Naive B cell (primary cell): ENCODE results near the gene GAK. TPM values are rescaled to one million over a fixed set of nuclear protein-coding genes. Genes with fewer than 3 reads are reported as not detected.
"Not testable (repeated sequence)": the region's sequence is repeated elsewhere in the genome, so short reads cannot be mapped to it uniquely, and the experiment has no call there.

Experiments used
- ATAC-seq, 2 donors: fragments of 150-1000 bp; cut with Tn5 transposase; 2 replicates each; pipeline ENCODE4 v1.10.0; 2021; ENCODE audit warnings: low read depth in 2 of 2, mild to moderate bottlenecking in 2 of 2, moderate library complexity in 2 of 2
- DNase-seq: peaks from one replicate; pipeline ENCODE4 v3.0.0; 2022
- H3K27ac Mint-ChIP-seq, 6 donors: one replicate each; pipeline ENCODE4 v1.8.0; 2020 to 2022; ENCODE audit warnings: mild to moderate bottlenecking in 6 of 6, mixed read lengths in 6 of 6, moderate library complexity in 5 of 6, inconsistent platforms in 2 of 6
- H3K27me3 Mint-ChIP-seq, 3 donors: one replicate each; pipeline ENCODE4 v1.8.0; 2021 to 2022; ENCODE audit warnings: mixed read lengths in 3 of 3, mild to moderate bottlenecking in 1 of 3
- H3K36me3 Mint-ChIP-seq, 2 donors: one replicate each; pipeline ENCODE4 v1.8.0; 2020 to 2022; ENCODE audit warnings: mixed read lengths in 2 of 2, inconsistent platforms in 1 of 2, mild to moderate bottlenecking in 1 of 2
- H3K4me1 Mint-ChIP-seq, 3 donors: one replicate each; pipeline ENCODE4 v1.8.0; 2020 to 2022; ENCODE audit warnings: mixed read lengths in 3 of 3, inconsistent platforms in 1 of 3, mild to moderate bottlenecking in 1 of 3, moderate library complexity in 1 of 3
- H3K4me3 Mint-ChIP-seq, 8 donors: one replicate each; pipeline ENCODE4 v1.8.0; 2020 to 2022; ENCODE audit warnings: mild to moderate bottlenecking in 8 of 8, mixed read lengths in 8 of 8, moderate library complexity in 8 of 8, inconsistent platforms in 2 of 8
- H3K9me3 Mint-ChIP-seq, 7 donors: one replicate each; pipeline ENCODE4 v1.8.0; 2020 to 2022; ENCODE audit warnings: mixed read lengths in 7 of 7, mild to moderate bottlenecking in 5 of 7, inconsistent platforms in 2 of 7, moderate library complexity in 1 of 7
- polyA plus RNA-seq, 6 donors: library from polyadenylated mRNA; unstranded; fragments of 300-500 nt; fragmentation: Illumina TruSeq; gene quantifications; one replicate each; pipeline ENCODE4 v1.2.3, GENCODE V29; 2021; ENCODE audit warnings: low read depth in 6 of 6

GAK gene
- polyA plus RNA-seq, 6 donors from 2014 or later: 28.5 to 71.3 (median 48.1) TPM

DNA sequence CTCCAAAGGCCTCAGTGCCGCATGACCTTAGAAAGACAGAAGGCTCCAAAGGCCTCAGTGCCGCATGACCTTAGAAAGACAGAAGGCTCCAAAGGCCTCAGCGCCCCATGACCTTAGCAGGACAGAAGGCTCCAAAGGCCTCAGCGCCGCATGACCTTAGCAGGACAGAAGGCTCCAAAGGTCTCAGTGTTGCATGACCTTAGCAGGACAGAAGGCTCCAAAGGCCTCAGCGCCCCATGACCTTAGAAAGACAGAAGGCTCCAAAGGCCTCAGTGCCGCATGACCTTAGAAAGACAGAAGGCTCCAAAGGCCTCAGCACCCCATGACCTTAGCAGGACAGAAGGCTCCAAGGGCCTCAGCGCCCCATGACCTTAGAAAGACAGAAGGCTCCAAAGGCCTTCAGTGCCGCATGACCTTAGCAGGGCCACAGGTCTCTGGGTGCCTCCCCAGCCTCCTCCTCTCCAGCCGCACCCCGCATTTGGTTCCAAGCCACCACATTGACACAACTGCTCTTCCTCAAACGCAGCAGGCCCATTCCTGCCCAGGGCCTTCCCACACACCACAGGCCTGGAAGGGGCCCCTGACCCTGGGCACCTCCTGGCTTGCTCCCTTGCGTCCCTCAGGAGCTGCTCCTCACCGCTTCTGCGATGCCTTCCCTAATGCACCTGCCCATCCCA lies 13.0 kb downstream of the GAK start:
- not testable (repeated sequence) for H3K9me3 Mint-ChIP-seq, H3K27me3 Mint-ChIP-seq, H3K36me3 Mint-ChIP-seq, DNase-seq, ATAC-seq
- peaks cover 69 to 86% (median 84%) of the 10 kb centered on the region in 3 donors for H3K4me1 Mint-ChIP-seq
- peak overlapping the region in 4 of 6 donors; percentile 2 to 85 (median 54) for H3K27ac Mint-ChIP-seq
- peak overlapping the region in 3 of 8 donors; percentile 13 to 68 (median 29) for H3K4me3 Mint-ChIP-seq

DNA sequence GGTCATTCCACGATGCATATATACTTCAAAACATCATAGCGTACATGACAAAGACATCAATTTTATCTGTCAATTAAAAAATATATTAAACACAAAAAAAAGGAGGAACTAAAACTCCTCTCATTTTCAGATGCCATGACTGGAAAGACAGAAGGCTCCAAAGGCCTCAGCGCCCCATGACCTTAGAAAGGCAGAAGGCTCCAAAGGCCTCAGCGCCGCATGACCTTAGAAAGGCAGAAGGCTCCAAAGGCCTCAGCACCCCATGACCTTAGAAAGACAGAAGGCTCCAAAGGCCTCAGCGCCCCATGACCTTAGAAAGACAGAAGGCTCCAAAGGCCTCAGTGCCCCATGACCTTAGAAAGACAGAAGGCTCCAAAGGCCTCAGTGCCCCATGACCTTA lies 13.5 kb downstream of the GAK start:
- H3K9me3 Mint-ChIP-seq, DNase-seq, ATAC-seq, H3K27me3 Mint-ChIP-seq, H3K36me3 Mint-ChIP-seq: not testable (repeated sequence)
- peak overlapping the region in 1 of 8 donors; percentile 76 for H3K4me3 Mint-ChIP-seq
- H3K27ac Mint-ChIP-seq: peak overlapping the region in 2 of 6 donors; percentile 28 to 79
- H3K4me1 Mint-ChIP-seq: peaks cover 66 to 83% (median 83%) of the 10 kb centered on the region in 3 donors

DNA sequence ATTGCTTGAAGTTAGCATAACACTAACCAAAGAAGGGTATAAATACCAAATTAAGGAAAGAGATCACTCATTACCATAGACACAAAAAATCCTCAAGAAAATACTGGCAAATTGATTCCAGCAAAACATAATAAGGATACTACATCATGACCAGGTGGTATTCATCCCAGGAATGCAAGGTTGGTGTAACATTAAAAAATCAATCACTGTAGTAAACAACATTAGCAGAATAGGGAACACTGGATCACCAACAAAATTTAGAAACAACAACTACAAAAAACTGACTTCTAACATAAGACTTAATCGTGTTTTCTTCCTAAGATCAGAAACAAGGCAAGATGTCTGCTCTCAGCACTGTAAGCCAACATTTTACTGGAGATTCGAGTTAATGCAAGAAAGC lies 14.1 kb downstream of the GAK start:
- Mint-ChIP-seq H3K4me1 (peaks cover 62 to 80% (median 77%) of the 10 kb centered on the region in 3 donors), H3K9me3 (peaks cover 0 to 6% (median 2%) of the 10 kb centered on the region in 7 donors), H3K36me3 (no peaks in the 10 kb centered on the region), H3K27me3 (no peaks in the 10 kb centered on the region), H3K4me3 (peak overlapping the region in 1 of 8 donors; percentile 9), H3K27ac (peak overlapping the region in 4 of 6 donors; percentile 17 to 50 (median 24))
- no peak for ATAC-seq
- DNase-seq: no peak

DNA sequence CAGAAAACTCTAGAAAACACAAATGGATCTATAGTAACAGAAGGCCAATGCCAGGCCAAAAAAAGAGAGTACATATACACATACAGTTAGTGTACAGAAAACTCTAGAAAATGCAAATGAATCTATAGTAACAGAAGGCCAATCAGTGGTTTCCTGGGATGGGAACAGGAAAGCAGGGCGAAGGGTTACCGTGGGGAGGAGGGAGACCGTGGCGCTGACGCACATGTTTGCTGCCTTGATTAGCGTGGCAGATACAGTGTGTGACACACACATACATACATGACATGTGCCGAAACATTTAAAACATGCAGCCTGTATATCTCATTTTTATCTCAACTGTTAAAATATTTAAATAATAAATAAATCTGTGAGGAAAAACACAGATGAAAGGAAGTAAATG lies 14.7 kb downstream of the GAK start:
- Mint-ChIP-seq H3K4me1 (peaks cover 57 to 75% (median 72%) of the 10 kb centered on the region in 3 donors), H3K27me3 (no peaks in the 10 kb centered on the region), H3K27ac (no peak overlapping the region), H3K4me3 (no peak overlapping the region), H3K9me3 (peaks cover 0 to 4% (median under 1%) of the 10 kb centered on the region in 7 donors), H3K36me3 (no peaks in the 10 kb centered on the region)
- no peak for DNase-seq
- ATAC-seq: no peak

DNA sequence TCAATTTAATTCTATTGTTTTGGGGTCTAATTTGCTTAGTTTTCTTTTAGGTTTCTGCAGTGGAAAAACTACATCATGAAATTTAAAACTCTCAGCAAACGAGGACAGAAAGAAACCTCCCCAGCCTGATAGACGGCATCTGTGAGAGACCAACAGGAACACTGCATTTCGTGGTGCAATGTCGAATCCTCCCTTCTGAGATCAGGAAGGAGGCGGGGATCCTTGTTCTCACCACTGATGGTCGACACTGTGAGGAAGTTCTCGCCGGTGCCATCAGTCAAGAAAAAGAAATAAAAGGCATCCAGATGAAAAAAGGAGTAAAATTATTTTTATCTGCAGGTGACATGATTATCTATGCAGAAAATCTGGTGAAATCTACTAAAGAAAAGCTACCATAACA lies 16.5 kb downstream of the GAK start:
- Mint-ChIP-seq H3K4me1 (peaks cover 53 to 62% (median 61%) of the 10 kb centered on the region in 3 donors), H3K27ac (peak overlapping the region in 5 of 6 donors; percentile 5 to 81 (median 79)), H3K36me3 (peaks cover 0 to 7% of the 10 kb centered on the region in 2 donors), H3K9me3 (peaks cover 0 to 4% (median 0%) of the 10 kb centered on the region in 7 donors), H3K4me3 (peak overlapping the region; percentile 53 to 90 (median 80)), H3K27me3 (no peaks in the 10 kb centered on the region)
- peak; percentile 59 to 67 for ATAC-seq
- DNase-seq: no peak

DNA sequence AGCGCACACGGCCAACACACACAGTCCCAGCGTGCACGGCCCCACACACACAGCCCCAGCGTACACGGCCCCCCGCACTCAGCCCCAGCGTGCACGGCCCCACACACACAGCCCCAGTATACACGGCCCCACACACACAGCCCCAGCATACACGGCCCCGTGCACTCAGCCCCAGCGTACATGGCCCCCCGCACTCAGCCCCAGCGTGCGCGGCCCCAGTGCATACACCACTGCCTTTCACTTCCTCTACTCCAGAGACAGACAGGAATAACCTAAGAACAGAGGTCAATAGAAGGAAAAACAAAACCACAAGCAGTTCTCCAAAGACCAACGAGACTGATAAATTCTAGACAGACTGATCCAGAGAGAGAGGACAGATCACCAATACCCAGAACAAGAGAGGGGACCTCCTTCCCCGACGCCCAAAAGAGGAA lies 17.1 kb downstream of the GAK start:
- ATAC-seq (peak; percentile 87 to 92), DNase-seq (peak; percentile 30)
- Mint-ChIP-seq H3K36me3 (peaks cover 0 to 7% of the 10 kb centered on the region in 2 donors), H3K27me3 (no peaks in the 10 kb centered on the region), H3K4me1 (peaks cover 49 to 59% (median 58%) of the 10 kb centered on the region in 3 donors), H3K4me3 (peak overlapping the region; percentile 53 to 90 (median 80)), H3K27ac (peak overlapping the region in 5 of 6 donors; percentile 26 to 79 (median 69)), H3K9me3 (peaks cover 0 to 4% (median 0%) of the 10 kb centered on the region in 7 donors)

DNA sequence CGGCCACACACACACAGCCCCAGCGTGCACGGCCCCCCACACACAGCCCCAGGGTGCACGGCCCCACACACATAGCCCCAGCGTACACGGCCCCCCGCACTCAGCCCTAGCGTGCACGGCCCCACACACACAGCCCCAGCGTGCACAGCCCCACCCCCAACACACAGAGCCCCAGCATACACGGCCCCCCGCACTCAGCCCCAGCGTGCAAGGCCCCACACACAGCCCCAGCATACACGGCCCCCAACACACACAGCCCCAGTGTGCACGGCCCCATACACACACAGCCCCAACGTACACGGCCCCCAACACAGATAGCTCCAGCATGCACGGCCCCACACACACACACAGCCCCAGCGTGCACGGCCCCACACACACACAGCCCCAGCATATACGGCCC lies 17.6 kb downstream of the GAK start:
- DNase-seq (no peak), ATAC-seq (no peak)
- peaks cover 0 to 2% (median 0%) of the 10 kb centered on the region in 7 donors for H3K9me3 Mint-ChIP-seq
- peaks cover 0 to 7% of the 10 kb centered on the region in 2 donors for H3K36me3 Mint-ChIP-seq
- peak overlapping the region in 1 of 6 donors; percentile 54 for H3K27ac Mint-ChIP-seq
- H3K27me3 Mint-ChIP-seq: no peaks in the 10 kb centered on the region
- peak overlapping the region in 4 of 8 donors; percentile 54 to 89 (median 77) for H3K4me3 Mint-ChIP-seq
- peaks cover 45 to 54% (median 54%) of the 10 kb centered on the region in 3 donors for H3K4me1 Mint-ChIP-seq

DNA sequence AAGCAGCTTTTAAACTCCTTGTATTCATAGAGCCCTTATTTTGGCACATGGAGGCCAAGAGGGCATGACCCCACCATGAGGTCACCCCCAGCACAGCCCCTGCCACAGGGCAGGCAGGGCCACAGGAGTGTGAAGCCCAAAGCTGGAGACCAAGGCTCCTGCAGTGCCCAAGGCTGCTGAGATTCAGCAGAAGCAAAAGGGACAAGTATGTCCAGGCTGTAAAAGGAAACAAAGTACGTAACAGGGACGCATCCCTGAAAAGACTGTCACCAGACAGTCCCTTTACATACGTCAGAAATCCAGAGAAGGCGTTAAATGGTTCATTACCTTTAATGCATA lies 18.9 kb downstream of the GAK start:
- H3K27ac Mint-ChIP-seq: no peak overlapping the region
- no peak for ATAC-seq
- H3K4me3 Mint-ChIP-seq: peak overlapping the region in 1 of 8 donors; percentile 20
- peaks cover 0 to 2% (median 0%) of the 10 kb centered on the region in 7 donors for H3K9me3 Mint-ChIP-seq
- H3K4me1 Mint-ChIP-seq: peaks cover 39 to 45% (median 41%) of the 10 kb centered on the region in 3 donors
- DNase-seq: no peak
- peaks cover 0 to 7% of the 10 kb centered on the region in 2 donors for H3K36me3 Mint-ChIP-seq
- H3K27me3 Mint-ChIP-seq: no peaks in the 10 kb centered on the region

DNA sequence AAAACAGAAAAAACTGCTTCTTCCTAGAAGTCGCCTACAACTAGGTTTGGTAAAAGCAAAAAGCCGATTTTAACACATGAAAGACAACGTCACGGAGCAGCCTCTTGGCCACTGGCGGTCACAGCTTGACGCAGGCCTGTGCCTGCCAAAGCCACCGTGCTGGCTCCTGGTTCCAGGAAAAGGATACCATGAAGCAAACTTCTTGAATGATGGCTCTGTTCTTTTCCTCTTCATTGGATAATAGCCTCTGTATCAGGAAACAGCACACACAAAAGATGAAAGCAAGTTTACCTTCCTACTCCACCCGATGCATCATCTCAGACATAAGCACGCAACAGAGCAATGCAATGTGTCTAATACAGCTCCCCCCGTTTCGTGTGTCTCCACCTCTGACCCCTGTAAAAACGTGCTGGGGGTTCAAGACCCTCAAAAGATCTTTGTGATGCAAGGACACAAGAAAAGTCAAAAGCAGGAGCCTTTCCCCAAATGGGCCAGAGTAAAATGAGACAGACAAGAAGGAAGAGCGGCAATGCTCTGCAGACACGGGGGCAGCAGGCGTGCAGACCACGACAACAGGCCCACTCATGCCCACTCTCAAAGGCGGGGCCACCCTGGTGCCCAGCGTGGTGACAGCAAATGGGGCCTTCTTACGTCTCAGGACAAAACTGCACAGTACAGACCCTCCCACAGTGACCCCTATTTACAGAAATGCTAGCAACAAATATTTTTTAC lies 19.4 kb downstream of the GAK start:
- Mint-ChIP-seq H3K27ac (peak overlapping the region in 1 of 6 donors; percentile 86), H3K36me3 (peaks cover 0 to 7% of the 10 kb centered on the region in 2 donors), H3K4me1 (peaks cover 34 to 39% (median 37%) of the 10 kb centered on the region in 3 donors), H3K4me3 (peak overlapping the region in 1 of 8 donors; percentile 80), H3K27me3 (no peaks in the 10 kb centered on the region), H3K9me3 (no peaks in the 10 kb centered on the region)
- ATAC-seq (no peak), DNase-seq (no peak)

DNA sequence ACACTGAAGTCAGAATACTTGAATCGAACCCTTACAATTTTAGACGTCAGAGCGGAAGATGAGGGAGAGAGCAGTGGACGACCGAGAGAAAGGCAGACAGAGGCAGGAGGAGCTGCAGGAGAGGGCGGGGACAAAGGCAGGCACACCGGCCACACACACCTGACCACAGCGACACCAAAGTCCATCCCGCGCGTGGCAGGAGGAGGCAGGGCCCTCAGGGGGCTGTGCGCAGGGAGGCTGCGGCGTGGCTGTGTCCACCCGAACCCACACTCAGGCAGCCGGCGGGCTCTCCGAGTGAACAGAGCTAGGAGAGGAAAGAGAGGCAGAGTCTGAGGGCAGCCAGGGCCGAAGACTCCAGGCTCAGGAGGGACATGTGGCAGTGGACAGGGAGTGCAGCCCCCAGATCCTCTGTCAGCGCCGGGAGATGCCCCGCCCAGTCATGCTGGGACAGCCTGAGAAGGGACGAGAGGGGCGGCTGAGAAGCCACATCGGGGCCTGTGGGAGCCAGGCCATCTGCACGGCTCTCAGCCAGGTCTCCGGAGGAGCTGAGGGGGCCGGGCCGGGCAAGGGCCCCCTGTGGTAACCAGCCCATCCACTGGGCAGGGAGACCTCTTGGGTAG lies 20.1 kb downstream of the GAK start:
- Mint-ChIP-seq H3K9me3 (no peaks in the 10 kb centered on the region), H3K27ac (peak overlapping the region in 2 of 6 donors; percentile 76 to 90), H3K36me3 (peaks cover 0 to 7% of the 10 kb centered on the region in 2 donors), H3K4me3 (peak overlapping the region in 1 of 8 donors; percentile 80), H3K27me3 (no peaks in the 10 kb centered on the region), H3K4me1 (peaks cover 28 to 34% (median 30%) of the 10 kb centered on the region in 3 donors)
- DNase-seq (no peak), ATAC-seq (no peak)

DNA sequence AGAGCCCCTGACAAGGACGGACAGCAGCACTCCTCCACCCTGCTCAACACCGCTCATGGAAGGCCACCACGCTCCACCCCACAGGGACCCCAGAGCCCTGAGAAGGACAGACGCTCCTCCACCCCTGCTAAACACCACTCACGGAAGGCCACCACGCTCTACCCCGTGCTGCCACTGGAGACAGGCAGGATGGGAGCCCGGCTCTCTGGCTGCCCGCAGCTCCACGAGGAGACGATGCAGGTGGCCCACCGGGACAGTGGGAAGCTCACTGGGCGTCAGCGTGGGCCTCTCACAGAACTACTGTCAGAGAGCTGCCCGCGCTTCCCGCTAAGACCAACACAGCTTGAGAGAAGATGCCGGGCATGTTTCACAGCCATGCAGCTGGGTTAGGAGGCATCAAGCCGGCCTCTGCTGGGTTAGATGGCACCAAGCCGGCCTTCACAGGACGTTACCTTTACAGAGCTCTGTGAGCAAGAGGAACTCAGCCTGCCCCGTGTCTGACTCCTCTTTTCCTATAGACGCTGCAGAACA lies 20.8 kb downstream of the GAK start:
- H3K36me3 Mint-ChIP-seq: peaks cover 0 to 7% of the 10 kb centered on the region in 2 donors

DNA sequence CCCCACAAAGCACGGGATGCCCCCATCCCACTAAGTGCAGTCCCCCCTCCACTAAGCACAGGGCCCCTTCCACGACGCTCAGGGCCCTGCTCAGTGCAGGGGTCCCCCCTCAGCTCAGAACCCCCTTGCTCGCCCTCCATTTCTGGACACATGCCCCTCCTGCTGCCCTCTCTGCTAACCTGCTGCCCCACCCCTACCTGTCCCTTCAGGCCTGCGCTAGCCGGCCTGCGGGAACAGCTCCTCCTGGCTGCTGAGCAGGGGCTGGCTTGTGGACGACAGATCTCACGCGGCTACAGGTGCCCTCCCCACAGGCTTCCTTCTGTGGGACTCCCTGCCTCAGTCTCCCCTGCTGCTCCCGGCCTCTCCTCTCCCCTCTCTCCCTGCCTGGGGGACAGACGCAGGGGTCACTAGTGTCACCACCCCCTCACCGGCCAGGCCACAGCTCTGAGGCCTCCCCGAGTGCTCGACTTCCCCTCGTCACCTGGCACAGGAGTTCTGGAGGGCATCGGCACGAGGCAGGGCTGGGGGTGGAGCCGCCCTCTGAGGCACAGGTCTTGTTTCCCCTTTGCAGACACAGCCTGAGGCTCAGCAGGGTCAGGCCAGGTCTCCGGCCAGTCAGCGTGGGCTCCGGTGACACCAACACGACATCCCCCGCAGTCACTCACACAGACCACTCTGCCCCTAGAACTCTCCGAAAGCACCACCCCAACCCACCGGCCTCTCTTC lies 21.6 kb downstream of the GAK start:
- Mint-ChIP-seq H3K4me3 (peak overlapping the region in 1 of 8 donors; percentile 47), H3K27me3 (no peaks in the 10 kb centered on the region), H3K36me3 (peaks cover 0 to 7% of the 10 kb centered on the region in 2 donors), H3K27ac (peak overlapping the region in 4 of 6 donors; percentile 38 to 84 (median 76)), H3K9me3 (no peaks in the 10 kb centered on the region), H3K4me1 (peaks cover 21 to 24% (median 22%) of the 10 kb centered on the region in 3 donors)
- ATAC-seq: no peak
- no peak for DNase-seq

More for the DNA sequence above, 20.8 kb downstream of the GAK start:
- no peak for ATAC-seq
- no peaks in the 10 kb centered on the region for H3K9me3 Mint-ChIP-seq
- DNase-seq: no peak
- peak overlapping the region in 3 of 6 donors; percentile 47 to 79 (median 76) for H3K27ac Mint-ChIP-seq
- H3K27me3 Mint-ChIP-seq: no peaks in the 10 kb centered on the region
- no peak overlapping the region for H3K4me3 Mint-ChIP-seq
- peaks cover 27 to 29% (median 28%) of the 10 kb centered on the region in 3 donors for H3K4me1 Mint-ChIP-seq
